Caco-2 (cell line): ENCODE results near the gene METTL25B. TPM values are rescaled to one million over a fixed set of nuclear protein-coding genes. Genes with fewer than 3 reads are reported as not detected.

Experiments
- BruUV-seq: library from RNA; stranded (reverse); fragments of 400-500 nt; replicated peaks from 2 replicates; lab custom pipeline; 2021; lab: Mats Ljungman, UMichigan
- CTCF ChIA-PET: fragments of 300-600 bp; sonication (Branson Sonifier 250); formaldehyde crosslinking; loops from one replicate; lab custom pipeline; 2022; ENCODE audit warnings: antibody characterized with exemption; lab: Charles Lee
- POLR2A ChIA-PET: fragments of 300-600 bp; sonication (Branson Sonifier 250); formaldehyde crosslinking; loops from one replicate; lab custom pipeline; 2022; ENCODE audit warnings: antibody characterized with exemption; lab: Charles Lee
- DNase-seq, 2 experiments: peaks; one replicate each; pipeline versions ENCODE4 v3.0.0 to v3.0.0-alpha.2; 2020 to 2022
- H3K27me3 ChIP-seq: replicated peaks from 2 replicates; pipeline ENCODE4 v1.6.0; 2011; ENCODE audit warnings: low read length; ENCODE audit not compliant: control insufficient read depth, insufficient read depth
- H3K36me3 ChIP-seq: 2 replicates; pipeline ENCODE4 v1.5.1; 2011; ENCODE audit warnings: low read length; ENCODE audit not compliant: control insufficient read depth, insufficient read depth
- H3K4me1 ChIP-seq: fragments of 250-450 bp; sonication (Bioruptor Pico); 2 replicates; pipeline ENCODE4 v1.5.1; 2020; ENCODE audit warnings: mild to moderate bottlenecking
- H3K4me3 ChIP-seq: 2 replicates; pipeline ENCODE4 v1.5.1; 2011; ENCODE audit warnings: low read depth, mild to moderate bottlenecking, control low read depth, low read length
- H3K9me3 ChIP-seq: fragments of 250-450 bp; sonication (Bioruptor Pico); 2 replicates; pipeline ENCODE4 v1.5.1; 2020; ENCODE audit warnings: mild to moderate bottlenecking, moderate library complexity
- H3K27ac Mint-ChIP-seq: one replicate; pipeline ENCODE4 v1.8.0; 2022; ENCODE audit warnings: mixed read lengths; ENCODE audit not compliant: unreplicated experiment
- H3K27me3 Mint-ChIP-seq: one replicate; pipeline ENCODE4 v1.8.0; 2022; ENCODE audit warnings: mixed read lengths; ENCODE audit not compliant: insufficient read depth, unreplicated experiment
- H3K36me3 Mint-ChIP-seq: one replicate; pipeline ENCODE4 v1.8.0; 2022; ENCODE audit warnings: mild to moderate bottlenecking, mixed read lengths; ENCODE audit not compliant: insufficient read depth, unreplicated experiment
- H3K4me1 Mint-ChIP-seq: one replicate; pipeline ENCODE4 v1.8.0; 2022; ENCODE audit warnings: low read depth, mixed read lengths; ENCODE audit not compliant: unreplicated experiment
- H3K4me3 Mint-ChIP-seq: one replicate; pipeline ENCODE4 v1.8.0; 2022; ENCODE audit warnings: mild to moderate bottlenecking, moderate library complexity, mixed read lengths; ENCODE audit not compliant: unreplicated experiment
- H3K9me3 Mint-ChIP-seq: one replicate; pipeline ENCODE4 v1.8.0; 2022; ENCODE audit warnings: mixed read lengths; ENCODE audit not compliant: unreplicated experiment
- intact Hi-C: fragments of 100-400 bp; cut with micrococcal nuclease; formaldehyde crosslinking; loops from one replicate; pipeline ENCODE4 v1.10.0; 2022; ENCODE audit not compliant: unreplicated experiment
- total RNA-seq: library from RNA; stranded (reverse); gene quantifications from 2 replicates; pipeline ENCODE4 v1.2.3, GENCODE V29; 2022
- TF ChIP-seq, protein P1 (sequence below), 2 experiments: fragments of 200-600 bp in 1 of 2; IDR thresholded peaks; 1 replicate in 1 of 2; 2 replicates in 1 of 2; pipeline versions ENCODE4 v1.5.1 to v1.8.0; 2011 to 2022; ENCODE audit warnings: antibody characterized with exemption in 1 of 2, control low read depth in 1 of 2, inconsistent platforms in 1 of 2, low read depth in 1 of 2, low read length in 1 of 2, mild to moderate bottlenecking in 1 of 2, moderate library complexity in 1 of 2; ENCODE audit not compliant: insufficient read depth in 1 of 2, severe bottlenecking in 1 of 2, unreplicated experiment in 1 of 2

The METTL25B gene
- total RNA-seq, 1 experiment from 2014 or later: 26.6 TPM

DNA sequence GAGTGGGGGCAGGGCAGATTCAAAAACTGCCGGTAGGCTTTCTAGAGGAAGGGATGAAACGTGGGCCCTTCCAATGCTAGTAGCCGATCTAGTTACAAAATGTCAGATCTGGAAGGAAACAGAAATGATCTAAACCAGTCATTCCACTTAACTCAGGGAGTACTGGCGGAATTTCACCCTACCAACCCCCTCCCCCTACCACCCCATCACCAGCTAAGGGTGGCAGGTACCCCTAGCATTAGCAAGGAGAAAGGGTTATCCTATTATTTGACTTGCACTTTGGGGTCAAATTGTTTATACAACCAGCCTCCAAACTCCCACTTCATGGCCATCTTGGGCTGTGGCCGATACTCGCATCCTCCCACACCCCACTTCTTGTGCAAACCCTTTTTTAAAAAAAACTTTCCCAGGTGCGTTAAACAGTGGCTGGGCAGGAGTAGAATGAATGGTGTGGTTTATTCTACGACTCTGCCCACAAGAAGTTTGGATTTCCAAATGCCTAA is 13.3 kb downstream of the METTL25B start:
- no peaks in the 10 kb centered on the region for H3K27me3 ChIP-seq
- H3K4me3 Mint-ChIP-seq: peak overlapping the region; percentile 100
- no TSS peak for BruUV-seq
- no peaks in the 10 kb centered on the region for H3K27me3 Mint-ChIP-seq
- no peaks in the 10 kb centered on the region for H3K9me3 ChIP-seq
- CTCF ChIA-PET: interaction anchor here (0.6 to 2.2 kb wide), 11 partner anchors 10 to 186 kb away, joined by 3 to 32 read pairs (median 5); partner anchors contain the start of genes CRABP2, HDGF, ISG20L2 and METTL25B
- peaks cover 12% of the 10 kb centered on the region for H3K36me3 ChIP-seq
- peaks cover 21% of the 10 kb centered on the region for H3K4me1 ChIP-seq
- peak overlapping the region; percentile 15; the same call in 1 of the 2 replicates for H3K4me3 ChIP-seq
- H3K27ac Mint-ChIP-seq: peak overlapping the region; percentile 98
- no peaks in the 10 kb centered on the region for H3K9me3 Mint-ChIP-seq
- POLR2A ChIA-PET: interaction anchor here (0.5 to 2.6 kb wide), 12 partner anchors 8 to 304 kb away, joined by 3 to 108 read pairs (median 4); partner anchors contain the start of genes HDGF, ISG20L2, METTL25B and NES
- intact Hi-C loops: loop anchor here (1.0 kb wide), 2 partner anchors 13 to 26 kb away; partner anchors contain the start of genes ISG20L2, METTL25B and PRCC
- H3K4me1 Mint-ChIP-seq: peaks cover 27% of the 10 kb centered on the region
- DNase-seq: no peak
- TF ChIP-seq, protein P1, sequence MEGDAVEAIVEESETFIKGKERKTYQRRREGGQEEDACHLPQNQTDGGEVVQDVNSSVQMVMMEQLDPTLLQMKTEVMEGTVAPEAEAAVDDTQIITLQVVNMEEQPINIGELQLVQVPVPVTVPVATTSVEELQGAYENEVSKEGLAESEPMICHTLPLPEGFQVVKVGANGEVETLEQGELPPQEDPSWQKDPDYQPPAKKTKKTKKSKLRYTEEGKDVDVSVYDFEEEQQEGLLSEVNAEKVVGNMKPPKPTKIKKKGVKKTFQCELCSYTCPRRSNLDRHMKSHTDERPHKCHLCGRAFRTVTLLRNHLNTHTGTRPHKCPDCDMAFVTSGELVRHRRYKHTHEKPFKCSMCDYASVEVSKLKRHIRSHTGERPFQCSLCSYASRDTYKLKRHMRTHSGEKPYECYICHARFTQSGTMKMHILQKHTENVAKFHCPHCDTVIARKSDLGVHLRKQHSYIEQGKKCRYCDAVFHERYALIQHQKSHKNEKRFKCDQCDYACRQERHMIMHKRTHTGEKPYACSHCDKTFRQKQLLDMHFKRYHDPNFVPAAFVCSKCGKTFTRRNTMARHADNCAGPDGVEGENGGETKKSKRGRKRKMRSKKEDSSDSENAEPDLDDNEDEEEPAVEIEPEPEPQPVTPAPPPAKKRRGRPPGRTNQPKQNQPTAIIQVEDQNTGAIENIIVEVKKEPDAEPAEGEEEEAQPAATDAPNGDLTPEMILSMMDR (IDR thresholded peaks at IDR 0.05; ENCODE audit: insufficient read depth in 1 of 2, low read depth in 1 of 2, low read length in 1 of 2, severe bottlenecking in 1 of 2, unreplicated experiment in 1 of 2): no peak
- H3K36me3 Mint-ChIP-seq: peaks cover 71% of the 10 kb centered on the region

DNA sequence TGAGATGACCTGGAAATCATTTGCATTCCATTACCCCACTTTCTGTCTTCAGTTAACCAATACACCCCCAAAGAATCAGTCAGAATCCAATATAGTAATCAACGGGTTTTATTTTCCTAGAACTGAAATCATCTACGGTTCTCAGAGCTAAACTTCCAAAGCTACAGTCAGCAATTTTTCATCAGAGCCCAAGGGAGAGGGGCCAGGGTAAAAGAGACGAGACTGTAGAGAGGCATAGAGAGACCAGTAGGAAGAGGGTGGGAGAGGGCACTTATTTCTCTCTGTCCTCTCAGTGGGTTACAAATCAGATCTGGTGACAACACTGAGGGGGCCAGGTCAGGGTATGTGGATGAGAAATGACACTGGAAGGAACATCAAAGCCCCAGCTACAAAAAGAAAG is 13.7 kb downstream of the METTL25B start:
- H3K4me1 Mint-ChIP-seq: peaks cover 27% of the 10 kb centered on the region
- H3K27me3 ChIP-seq: no peaks in the 10 kb centered on the region
- no TSS peak for BruUV-seq
- intact Hi-C loops: no loop called here
- ChIA-PET POLR2A (interaction anchor here (0.6 to 2.6 kb wide), 2 partner anchors 14 to 81 kb away, joined by 3 to 108 read pairs; partner anchors contain the start of genes ISG20L2 and METTL25B), CTCF (interaction anchor here (2.0 to 2.2 kb wide), 3 partner anchors 10 to 53 kb away, joined by 17 to 32 read pairs (median 24); partner anchors contain the start of genes HDGF, ISG20L2 and METTL25B)
- DNase-seq: no peak
- peak overlapping the region; percentile 98 for H3K27ac Mint-ChIP-seq
- H3K4me3 ChIP-seq: no peak overlapping the region
- H3K4me1 ChIP-seq: peaks cover 21% of the 10 kb centered on the region
- H3K36me3 Mint-ChIP-seq: peaks cover 76% of the 10 kb centered on the region
- H3K9me3 ChIP-seq: no peaks in the 10 kb centered on the region
- H3K9me3 Mint-ChIP-seq: no peaks in the 10 kb centered on the region
- H3K4me3 Mint-ChIP-seq: peak overlapping the region; percentile 100
- TF ChIP-seq, protein P1 (IDR thresholded peaks at IDR 0.05; ENCODE audit: insufficient read depth in 1 of 2, low read depth in 1 of 2, low read length in 1 of 2, severe bottlenecking in 1 of 2, unreplicated experiment in 1 of 2): no peak
- peaks cover 12% of the 10 kb centered on the region for H3K36me3 ChIP-seq
- no peaks in the 10 kb centered on the region for H3K27me3 Mint-ChIP-seq

DNA sequence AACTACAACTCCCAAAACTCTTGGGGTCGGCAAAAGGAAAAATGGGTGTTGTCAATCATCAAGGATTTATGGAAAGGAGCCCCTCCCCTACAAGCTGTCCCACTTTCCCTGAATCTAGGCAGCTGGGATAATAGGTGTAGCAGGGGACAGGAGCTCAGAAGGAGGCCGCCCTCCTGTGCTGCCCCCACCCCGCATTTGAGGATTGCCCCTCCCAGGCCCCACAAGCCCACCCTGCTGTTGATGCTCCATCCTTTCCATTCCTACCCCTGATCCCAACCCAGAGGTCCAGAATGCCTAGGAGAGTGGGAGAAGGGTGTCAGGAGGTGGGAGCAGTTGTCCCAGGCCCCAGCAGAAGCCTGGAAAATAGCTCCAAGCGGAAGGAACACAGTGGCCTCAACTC is 14.5 kb downstream of the METTL25B start:
- Mint-ChIP-seq H3K4me1 (peaks cover 34% of the 10 kb centered on the region), H3K4me3 (peak overlapping the region; percentile 28), H3K27ac (peak overlapping the region; percentile 67), H3K9me3 (no peaks in the 10 kb centered on the region), H3K27me3 (no peaks in the 10 kb centered on the region), H3K36me3 (peaks cover 74% of the 10 kb centered on the region)
- H3K27me3 ChIP-seq: no peaks in the 10 kb centered on the region
- POLR2A ChIA-PET: no interaction called here
- no TSS peak for BruUV-seq
- H3K4me1 ChIP-seq: peaks cover 24% of the 10 kb centered on the region
- H3K9me3 ChIP-seq: no peaks in the 10 kb centered on the region
- no peak for DNase-seq
- TF ChIP-seq, protein P1 (IDR thresholded peaks at IDR 0.05; ENCODE audit: insufficient read depth in 1 of 2, low read depth in 1 of 2, low read length in 1 of 2, severe bottlenecking in 1 of 2, unreplicated experiment in 1 of 2): no peak
- peaks cover 12% of the 10 kb centered on the region for H3K36me3 ChIP-seq
- CTCF ChIA-PET: no interaction called here
- H3K4me3 ChIP-seq: no peak overlapping the region
- intact Hi-C loops: no loop called here
